Pancreas (tissue), 10 donors: ENCODE measurements around the gene XPO6. TPM values are rescaled to one million over a fixed set of nuclear protein-coding genes. Genes with fewer than 3 reads are reported as not detected.

Source experiments
- ATAC-seq, 4 donors: fragments of 200-7000 bp; cut with Tn5 transposase; one replicate each; pipeline versions ENCODE4 v1.8.0 to v1.9.1; 2020; ENCODE audit warnings: mild to moderate bottlenecking in 4 of 4, moderate library complexity in 4 of 4
- DNase-seq, 6 donors: peaks; one replicate each; pipeline ENCODE4 v3.0.0-alpha.2; 2020
- FAIRE-seq: peaks from 2 replicates; lab custom pipeline; 2012; peaks lifted over from hg19 to GRCh38; lab: Jason Lieb, UNC
- H3K27ac ChIP-seq, 4 donors: fragments of 200-600 bp; sonication (generic); 1 replicate in 3 of 4; 2 replicates in 1 of 4; pipeline versions ENCODE4 v1.5.0 to v1.8.0; 2020
- H3K27me3 ChIP-seq, 4 donors: fragments of 200-600 bp; one replicate each; pipeline ENCODE4 v1.8.0; 2021
- H3K36me3 ChIP-seq, 3 donors: fragments of 200-600 bp; sonication (generic) in 1 of 3; one replicate each; pipeline versions ENCODE4 v1.5.0 to v1.8.0; 2020 to 2021
- H3K4me1 ChIP-seq, 3 donors: fragments of 200-600 bp; one replicate each; pipeline ENCODE4 v1.8.0; 2021
- H3K4me3 ChIP-seq, 4 donors: fragments of 200-600 bp; sonication (generic) in 2 of 4; one replicate each; pipeline versions ENCODE4 v1.5.0 to v1.8.0; 2020 to 2021
- H3K9me3 ChIP-seq, 4 donors: fragments of 200-600 bp; one replicate each; pipeline ENCODE4 v1.8.0; 2021
- CTCF ChIP-seq, 4 donors: fragments of 200-600 bp; sonication (generic) in 3 of 4; IDR thresholded peaks; one replicate each; pipeline versions ENCODE4 v1.5.0 to v1.8.0; 2021; ENCODE audit warnings: antibody characterized with exemption in 4 of 4
- WGBS, 2 donors: extraction: QIAGEN DNeasy Blood & Tissue Kit; methylation state at CpG; one replicate each; pipeline ENCODE4 v1.1.7; 2013; 5-methylcytosine and 5-hydroxymethylcytosine counted together
- intact Hi-C, 3 donors: fragments of 100-400 bp; cut with DNase I; formaldehyde crosslinking; loops; one replicate each; pipeline versions ENCODE4 v1.11.1 to v1.14.2; 2022
- polyA plus RNA-seq, 2 donors: library from polyadenylated mRNA; stranded (reverse); fragments of 200-250 nt; gene quantifications; one replicate each; pipeline ENCODE4 v1.2.3, GENCODE V29; 2013
- total RNA-seq, 6 donors: library from RNA; stranded (reverse); fragmentation: NEBNext Ultra II Directional in 4 of 6; extraction: Animal tissue kit (Norgen Biotek cat#: 25700) in 4 of 6; gene quantifications; one replicate each; pipeline versions ENCODE4 v1.2.1 to v1.2.4, GENCODE V29; 2021 to 2023
- donor health status: healthy with polysubstance abuse.
- donor health status: DM: no; HTN: no; CAD: no; lungs with moderate emphysema.
- donor health status: DM: no; HTN: no; CAD: no.
- donor health status: control.
- donor health status: control.
- donor health status: Bipolar disorder and iron deficiency.
- donor health status: DM: yes; HTN: yes; CAD: no.
- donor health status: DM: no; HTN: no; CAD: no.
- donor health status: DM: no; HTN: no; CAD: no.
- donor health status: DM: yes; HTN: yes; CAD: no.

The XPO6 gene
- total and polyA plus RNA-seq, 8 donors: 32.6 to 73.6 (median 38.5) TPM

DNA sequence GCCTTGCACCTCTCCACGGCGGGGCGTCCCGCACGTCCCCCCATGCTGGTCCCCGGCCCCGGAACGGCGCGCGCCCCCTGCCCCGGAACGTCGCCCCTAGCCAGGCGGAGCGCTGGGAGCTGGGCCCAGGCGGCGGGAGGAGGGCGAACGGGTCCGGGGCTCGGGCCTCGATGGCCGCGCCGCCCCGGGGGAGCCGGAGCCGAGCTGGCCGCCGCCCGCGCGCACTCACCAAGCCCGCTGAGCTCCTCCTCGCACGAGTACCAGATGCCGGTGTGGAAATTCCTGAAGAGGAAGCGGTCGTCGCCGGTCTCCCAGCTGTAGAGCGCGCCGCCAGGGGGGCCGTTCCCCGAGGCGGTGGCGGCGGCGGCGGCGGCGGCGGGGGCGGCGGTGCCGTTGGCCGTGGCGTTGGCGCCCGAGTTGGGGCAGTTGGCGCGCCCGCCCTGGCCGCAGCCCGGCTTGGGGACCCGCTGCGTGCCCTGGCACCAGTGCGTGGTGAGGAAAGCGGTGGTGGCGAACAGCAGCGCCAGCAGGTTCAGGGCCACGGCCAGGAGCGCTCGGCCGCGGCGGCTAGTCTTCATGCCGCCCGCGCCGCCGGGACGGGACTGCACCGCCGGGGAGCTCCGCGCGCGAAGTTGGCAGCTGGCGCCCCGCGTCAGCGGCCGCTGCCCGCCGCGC, 148.8 kb downstream of the XPO6 start:
- ATAC-seq (no peak), FAIRE-seq (no peak), DNase-seq (no peak)
- Histone ChIP-seq H3K4me1 (no peaks in the 10 kb centered on the region), H3K9me3 (no peaks in the 10 kb centered on the region), H3K4me3 (peak overlapping the region in 1 of 4 donors; percentile 6), H3K27me3 (peaks cover 0 to 14% (median 6%) of the 10 kb centered on the region in 4 donors), H3K27ac (no peak overlapping the region), H3K36me3 (no peaks in the 10 kb centered on the region)
- no peak for TF ChIP-seq CTCF (IDR thresholded peaks at IDR 0.05)
- intact Hi-C loops: loop anchor here in 1 of 3 donors (10.0 kb wide), 1 partner anchor 378 kb away; no protein-coding TSS in a partner anchor
- whole genome bisulfite sequencing, 2 donors: 0 to 1% methylated on average over 24 to 99 of the region's 99 CpGs

DNA sequence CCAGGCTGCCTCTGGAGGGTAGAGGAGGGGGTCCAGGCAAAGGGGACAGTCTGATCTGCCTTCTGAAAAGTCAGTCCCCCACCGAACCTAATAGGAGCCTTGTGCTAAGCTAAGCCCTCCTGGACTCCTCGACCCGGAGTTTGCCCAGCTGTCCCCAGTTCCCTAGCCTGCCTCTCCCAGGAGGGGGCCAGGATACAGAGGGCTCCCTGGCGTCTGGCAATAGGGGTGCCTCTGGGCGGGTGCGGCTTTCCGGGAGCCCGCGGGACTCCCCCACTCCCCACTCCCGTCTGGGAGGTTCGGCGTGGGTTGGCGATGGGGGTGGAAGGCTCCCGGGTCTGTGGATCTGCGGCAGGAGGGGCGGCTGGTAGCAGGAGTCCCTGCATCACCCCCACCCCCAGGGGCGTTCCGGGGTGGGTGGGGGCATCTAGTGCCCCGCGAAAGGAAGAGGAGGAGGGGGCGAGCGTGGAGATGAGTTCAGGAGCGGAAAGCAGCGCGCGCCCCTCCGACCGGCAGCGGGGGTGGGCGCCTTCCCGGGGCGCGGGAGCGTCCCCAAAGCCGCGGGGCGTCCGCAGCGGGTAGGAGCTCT, 149.4 kb downstream of the XPO6 start:
- Histone ChIP-seq H3K27me3 (peaks cover 0 to 14% (median 6%) of the 10 kb centered on the region in 4 donors), H3K4me1 (no peaks in the 10 kb centered on the region), H3K9me3 (no peaks in the 10 kb centered on the region), H3K27ac (no peak overlapping the region), H3K4me3 (no peak overlapping the region), H3K36me3 (no peaks in the 10 kb centered on the region)
- WGBS, 2 donors: 5 to 8% methylated on average over 28 to 39 of the region's 39 CpGs
- DNase-seq (no peak), ATAC-seq (no peak), FAIRE-seq (no peak)
- intact Hi-C loops: loop anchor here in 1 of 3 donors (10.0 kb wide), 1 partner anchor 378 kb away; no protein-coding TSS in a partner anchor
- no peak for TF ChIP-seq CTCF (IDR thresholded peaks at IDR 0.05)

DNA sequence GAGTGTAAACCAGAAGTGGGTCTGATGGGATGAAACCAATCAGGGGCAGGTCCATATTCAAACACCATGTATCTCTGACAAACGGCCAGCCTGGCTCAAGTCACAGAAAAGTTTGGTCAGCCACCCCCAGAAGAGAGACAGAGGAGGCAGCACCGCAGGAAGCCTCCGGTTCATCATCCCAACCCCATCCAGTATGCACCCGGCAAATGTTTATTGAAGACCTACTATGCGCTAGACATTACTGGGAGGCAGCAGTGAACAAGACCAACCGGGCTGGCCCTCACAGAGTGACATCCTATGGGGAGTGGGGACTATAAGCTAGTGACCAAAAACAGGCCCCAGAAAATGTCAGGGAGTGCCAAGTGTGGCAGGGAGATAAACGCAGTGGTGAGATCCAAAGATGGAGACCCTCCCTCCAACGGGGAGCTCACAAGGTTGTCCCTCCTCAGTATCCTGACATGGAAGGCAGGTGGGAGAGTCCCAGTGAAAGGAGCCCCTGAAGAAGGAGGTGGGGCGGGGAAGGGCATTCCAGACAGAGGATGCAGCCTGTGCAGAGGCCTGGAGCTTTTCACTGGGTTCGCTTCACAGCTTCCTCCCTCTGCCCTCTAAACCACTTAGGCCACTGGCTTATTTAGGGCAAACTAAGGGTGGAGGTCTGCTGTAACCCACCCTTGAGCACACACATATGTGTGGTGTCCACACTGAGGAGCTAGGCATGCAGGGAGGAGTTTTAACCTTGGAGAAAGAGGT, 150.2 kb downstream of the XPO6 start:
- Histone ChIP-seq H3K4me3 (no peak overlapping the region), H3K27ac (no peak overlapping the region), H3K27me3 (peaks cover 0 to 14% (median 6%) of the 10 kb centered on the region in 4 donors), H3K4me1 (no peaks in the 10 kb centered on the region), H3K9me3 (no peaks in the 10 kb centered on the region), H3K36me3 (no peaks in the 10 kb centered on the region)
- no peak for DNase-seq
- ATAC-seq: no peak
- intact Hi-C loops: loop anchor here in 1 of 3 donors (10.0 kb wide), 1 partner anchor 377 kb away; no protein-coding TSS in a partner anchor
- 50 to 57% methylated on average over 10 of the region's 10 CpGs for WGBS, 2 donors
- no peak for FAIRE-seq
- TF ChIP-seq CTCF (IDR thresholded peaks at IDR 0.05): no peak

DNA sequence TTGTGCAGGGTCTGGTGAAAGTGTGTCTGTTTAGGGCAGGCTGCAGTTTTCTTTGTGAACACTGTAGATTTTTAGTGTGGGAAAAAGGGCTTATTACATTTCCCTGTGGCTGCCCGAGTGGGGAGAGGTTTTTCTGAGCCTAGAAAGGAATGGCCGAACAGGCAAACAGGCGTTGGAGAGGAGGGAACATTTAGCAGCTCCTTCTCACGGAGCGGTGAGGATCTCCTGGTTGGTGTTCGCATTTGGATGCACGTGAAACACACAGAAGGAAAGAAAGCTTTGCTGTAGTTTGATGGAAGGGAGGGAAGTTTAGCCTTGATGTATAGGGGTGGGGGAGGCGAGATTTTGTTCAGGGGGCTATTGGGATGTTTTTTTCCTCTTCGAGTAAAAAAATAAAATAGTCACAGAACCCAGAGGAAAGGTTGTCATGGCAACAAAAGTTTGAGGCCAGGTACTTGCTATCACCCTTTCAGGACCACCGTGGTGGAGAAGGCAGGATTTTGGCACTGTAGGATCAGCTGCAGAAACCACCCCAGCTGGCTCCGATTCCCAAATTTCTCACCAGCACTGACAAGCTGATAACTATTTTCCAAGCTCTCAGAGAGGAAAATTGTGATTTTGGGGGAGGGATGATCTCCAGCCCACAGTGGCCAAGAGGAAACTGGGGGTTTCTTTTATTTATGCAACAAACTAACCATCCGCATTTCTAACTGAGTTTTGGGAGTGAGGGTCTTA, 151.8 kb downstream of the XPO6 start:
- Histone ChIP-seq H3K9me3 (no peaks in the 10 kb centered on the region), H3K27ac (no peak overlapping the region), H3K4me3 (no peak overlapping the region), H3K27me3 (peaks cover 0 to 14% (median 6%) of the 10 kb centered on the region in 4 donors), H3K4me1 (no peaks in the 10 kb centered on the region), H3K36me3 (no peaks in the 10 kb centered on the region)
- DNase-seq (no peak), FAIRE-seq (no peak), ATAC-seq (no peak)
- no peak for TF ChIP-seq CTCF (IDR thresholded peaks at IDR 0.05)
- intact Hi-C loops: loop anchor here in 2 of 3 donors (10.0 kb wide), 2 partner anchors 65 to 375 kb away; no protein-coding TSS in a partner anchor
- 15 to 22% methylated on average over 12 of the region's 12 CpGs for WGBS, 2 donors
